KMS-11 (cell line): ENCODE measurements around the gene ECI1.
"Not testable (repeated sequence)": the region's sequence is repeated elsewhere in the genome, so short reads cannot be mapped to it uniquely, and the experiment has no call there.

Source experiments
- H2AFZ ChIP-seq: fragments of 200-600 bp; sonication (generic); 2 replicates; pipeline ENCODE4 v1.6.1; 2016; ENCODE audit warnings: antibody characterized with exemption, mixed run types, low read depth
- H3K27ac ChIP-seq: fragments of 200-600 bp; sonication (generic); 2 replicates; pipeline ENCODE4 v1.6.1; 2016; ENCODE audit warnings: mild to moderate bottlenecking, mixed run types
- H3K27me3 ChIP-seq: fragments of 200-600 bp; sonication (generic); 2 replicates; pipeline ENCODE4 v1.6.1; 2017; ENCODE audit warnings: mild to moderate bottlenecking, low read depth, mixed run types, moderate library complexity; ENCODE audit not compliant: insufficient read depth
- H3K36me3 ChIP-seq: fragments of 200-600 bp; sonication (generic); 2 replicates; pipeline ENCODE4 v1.6.1; 2017; ENCODE audit warnings: mild to moderate bottlenecking, mixed run types; ENCODE audit not compliant: insufficient read depth
- H3K4me1 ChIP-seq: fragments of 200-600 bp; sonication (generic); 2 replicates; pipeline ENCODE4 v1.6.1; 2016; ENCODE audit warnings: mild to moderate bottlenecking, low read depth, mixed run types; ENCODE audit not compliant: poor library complexity, severe bottlenecking
- H3K4me2 ChIP-seq: fragments of 200-600 bp; sonication (generic); 2 replicates; pipeline ENCODE4 v1.7.0; 2016; ENCODE audit warnings: mild to moderate bottlenecking, mixed run types
- H3K4me3 ChIP-seq: fragments of 200-600 bp; sonication (generic); IDR thresholded peaks from 2 replicates; pipeline ENCODE4 v1.6.1; 2017; ENCODE audit warnings: low read depth, low read length, mixed read lengths; ENCODE audit not compliant: insufficient read depth
- H3K79me2 ChIP-seq: fragments of 200-600 bp; sonication (generic); 2 replicates; pipeline ENCODE4 v1.6.1; 2016; ENCODE audit warnings: low read depth, mixed run types; ENCODE audit not compliant: insufficient read depth
- H3K9ac ChIP-seq: fragments of 200-600 bp; sonication (generic); 2 replicates; pipeline ENCODE4 v1.6.1; 2016; ENCODE audit warnings: mild to moderate bottlenecking, mixed run types
- H4K20me1 ChIP-seq: fragments of 200-600 bp; sonication (generic); 2 replicates; pipeline ENCODE4 v1.6.1; 2016; ENCODE audit warnings: mild to moderate bottlenecking, mixed run types; ENCODE audit not compliant: insufficient read depth
- TF ChIP-seq, protein P1 (sequence below): fragments of 200-600 bp; sonication (generic); conservative IDR thresholded peaks from 2 replicates; pipeline ENCODE4 v1.6.1; 2017; ENCODE audit warnings: low read depth, mild to moderate bottlenecking, antibody characterized with exemption, low read length, moderate library complexity, mixed read lengths

The ECI1 gene

DNA sequence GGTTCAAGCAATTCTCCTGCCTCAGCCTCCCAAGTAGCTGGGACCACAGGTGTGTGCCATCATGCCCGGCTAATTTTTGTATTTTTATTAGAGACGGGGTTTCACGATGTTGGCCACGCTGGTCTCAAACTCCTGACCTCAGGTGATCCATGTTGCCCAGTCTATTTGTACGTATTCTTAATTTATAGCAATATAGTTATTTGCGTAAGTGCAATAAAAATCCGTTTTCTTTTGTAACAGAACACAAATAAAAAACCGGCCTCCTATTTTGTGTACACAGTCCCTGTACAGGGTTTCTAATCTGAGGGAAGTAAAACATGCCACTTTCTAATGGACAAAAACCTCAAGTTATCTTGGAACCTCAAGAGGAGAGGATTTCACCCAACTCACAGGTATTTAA, 8.9 kb upstream of the ECI1 start:
- H2AFZ ChIP-seq, result no peak overlapping the region
- peaks cover 43% of the 10 kb centered on the region; the same call in 1 of the 2 replicates for H3K36me3 ChIP-seq
- H3K9ac ChIP-seq, result no peak overlapping the region
- peaks cover 21% of the 10 kb centered on the region for H4K20me1 ChIP-seq
- no peak overlapping the region for H3K4me3 ChIP-seq
- TF ChIP-seq, protein P1, sequence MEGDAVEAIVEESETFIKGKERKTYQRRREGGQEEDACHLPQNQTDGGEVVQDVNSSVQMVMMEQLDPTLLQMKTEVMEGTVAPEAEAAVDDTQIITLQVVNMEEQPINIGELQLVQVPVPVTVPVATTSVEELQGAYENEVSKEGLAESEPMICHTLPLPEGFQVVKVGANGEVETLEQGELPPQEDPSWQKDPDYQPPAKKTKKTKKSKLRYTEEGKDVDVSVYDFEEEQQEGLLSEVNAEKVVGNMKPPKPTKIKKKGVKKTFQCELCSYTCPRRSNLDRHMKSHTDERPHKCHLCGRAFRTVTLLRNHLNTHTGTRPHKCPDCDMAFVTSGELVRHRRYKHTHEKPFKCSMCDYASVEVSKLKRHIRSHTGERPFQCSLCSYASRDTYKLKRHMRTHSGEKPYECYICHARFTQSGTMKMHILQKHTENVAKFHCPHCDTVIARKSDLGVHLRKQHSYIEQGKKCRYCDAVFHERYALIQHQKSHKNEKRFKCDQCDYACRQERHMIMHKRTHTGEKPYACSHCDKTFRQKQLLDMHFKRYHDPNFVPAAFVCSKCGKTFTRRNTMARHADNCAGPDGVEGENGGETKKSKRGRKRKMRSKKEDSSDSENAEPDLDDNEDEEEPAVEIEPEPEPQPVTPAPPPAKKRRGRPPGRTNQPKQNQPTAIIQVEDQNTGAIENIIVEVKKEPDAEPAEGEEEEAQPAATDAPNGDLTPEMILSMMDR, result no peak
- peaks cover 70% of the 10 kb centered on the region for H3K79me2 ChIP-seq
- H3K27ac ChIP-seq, result no peak overlapping the region
- H3K27me3 ChIP-seq, result 0 out of 2 replicates have a peak, but pooled peaks cover 6% of the 10 kb centered on the region
- H3K4me2 ChIP-seq, result no peak overlapping the region
- H3K4me1 ChIP-seq, result peaks cover 6% of the 10 kb centered on the region

DNA sequence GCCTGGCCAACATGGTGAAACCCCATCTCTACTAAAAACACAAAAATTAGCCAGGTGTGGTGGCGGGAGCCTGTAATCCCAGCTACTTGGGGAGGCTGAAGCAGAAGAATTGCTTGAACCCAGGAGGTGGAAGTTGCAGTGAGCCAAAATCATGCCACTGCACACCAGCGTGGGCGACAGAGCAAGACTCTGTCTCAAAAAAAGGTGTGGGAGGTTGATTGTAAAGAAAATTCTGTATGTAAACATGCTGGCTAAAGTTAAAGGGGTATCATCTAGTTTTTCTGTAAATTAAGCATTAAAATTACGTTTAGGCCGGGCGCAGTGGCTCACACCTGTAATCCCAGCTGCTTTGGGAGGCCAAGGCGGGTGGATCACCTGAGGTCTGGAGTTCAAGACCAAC, 7.1 kb upstream of the ECI1 start:
- H3K4me2 ChIP-seq, H3K27me3 ChIP-seq, H3K27ac ChIP-seq, H3K4me3 ChIP-seq, H3K9ac ChIP-seq, H4K20me1 ChIP-seq, H3K4me1 ChIP-seq, H2AFZ ChIP-seq: not testable (repeated sequence)
- Histone ChIP-seq H3K36me3 (peaks cover 53% of the 10 kb centered on the region; the same call in 1 of the 2 replicates), H3K79me2 (peaks cover 53% of the 10 kb centered on the region)

DNA sequence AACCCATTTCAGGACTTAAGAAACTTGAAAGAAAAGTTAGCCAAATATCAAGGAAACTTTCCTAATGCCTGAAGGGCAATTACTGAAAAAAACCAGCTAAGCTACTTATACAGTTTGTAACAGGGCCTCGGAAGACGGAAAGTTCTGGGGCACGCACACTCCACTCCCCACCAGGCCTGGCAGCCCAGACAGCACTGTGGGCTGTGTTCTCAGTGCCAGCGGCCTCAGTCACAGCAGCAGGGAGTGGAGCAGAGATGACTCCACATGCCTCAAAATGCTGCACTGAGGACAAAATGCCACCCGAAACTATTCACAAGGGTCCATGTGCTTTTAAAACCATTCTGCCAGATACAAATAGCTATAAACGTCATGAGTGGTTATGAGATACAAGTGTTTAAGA, 6.3 kb upstream of the ECI1 start:
- Histone ChIP-seq H3K27me3 (0 out of 2 replicates have a peak, but pooled peaks cover 6% of the 10 kb centered on the region), H4K20me1 (no peaks in the 10 kb centered on the region), H3K4me3 (no peak overlapping the region), H2AFZ (no peak overlapping the region), H3K4me1 (peaks cover 3% of the 10 kb centered on the region), H3K27ac (no peak overlapping the region), H3K4me2 (no peak overlapping the region), H3K9ac (no peak overlapping the region), H3K36me3 (peaks cover 51% of the 10 kb centered on the region; the same call in 1 of the 2 replicates), H3K79me2 (peaks cover 45% of the 10 kb centered on the region; the same call in 1 of the 2 replicates)
- TF ChIP-seq, protein P1, result no peak

DNA sequence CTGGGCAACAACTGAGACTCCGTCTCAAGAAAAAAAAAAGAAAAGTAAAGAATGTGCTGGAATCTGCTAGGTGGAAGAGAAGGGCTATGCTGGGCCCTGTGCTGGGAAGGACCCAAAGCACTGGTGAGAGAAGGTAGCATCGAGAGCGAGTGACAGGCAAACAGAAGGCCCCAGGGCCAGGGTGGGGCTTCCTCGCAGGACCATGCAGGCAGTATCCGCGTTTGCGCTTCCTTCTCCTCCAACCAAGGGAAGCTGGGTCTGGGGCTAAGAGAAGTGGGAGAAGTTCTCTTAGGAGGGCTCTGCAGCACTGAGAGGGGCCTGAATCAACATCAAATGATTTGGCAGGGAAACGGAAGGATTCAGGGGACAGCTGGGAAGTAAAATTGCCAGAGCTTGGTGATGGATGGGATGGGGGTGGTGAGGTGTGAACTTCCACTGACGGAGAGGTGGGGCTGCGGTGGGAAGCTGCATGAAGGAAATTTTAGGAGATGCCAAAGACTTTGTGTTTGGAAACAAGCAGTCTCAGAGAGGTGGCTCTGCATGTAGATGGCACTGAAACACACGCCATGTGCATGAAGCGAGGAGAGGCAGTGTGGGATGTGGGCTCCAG, 5.2 kb upstream of the ECI1 start:
- peaks cover 14% of the 10 kb centered on the region for H3K4me1 ChIP-seq
- TF ChIP-seq, protein P1, result no peak
- H3K27ac ChIP-seq, result no peak overlapping the region
- no peak overlapping the region for H3K9ac ChIP-seq
- peaks cover 34% of the 10 kb centered on the region; the same call in 1 of the 2 replicates for H3K79me2 ChIP-seq
- no peak overlapping the region for H2AFZ ChIP-seq
- peaks cover 42% of the 10 kb centered on the region; the same call in 1 of the 2 replicates for H3K36me3 ChIP-seq
- no peaks in the 10 kb centered on the region for H3K27me3 ChIP-seq
- no peak overlapping the region for H3K4me3 ChIP-seq
- H3K4me2 ChIP-seq, result no peak overlapping the region
- no peaks in the 10 kb centered on the region for H4K20me1 ChIP-seq

DNA sequence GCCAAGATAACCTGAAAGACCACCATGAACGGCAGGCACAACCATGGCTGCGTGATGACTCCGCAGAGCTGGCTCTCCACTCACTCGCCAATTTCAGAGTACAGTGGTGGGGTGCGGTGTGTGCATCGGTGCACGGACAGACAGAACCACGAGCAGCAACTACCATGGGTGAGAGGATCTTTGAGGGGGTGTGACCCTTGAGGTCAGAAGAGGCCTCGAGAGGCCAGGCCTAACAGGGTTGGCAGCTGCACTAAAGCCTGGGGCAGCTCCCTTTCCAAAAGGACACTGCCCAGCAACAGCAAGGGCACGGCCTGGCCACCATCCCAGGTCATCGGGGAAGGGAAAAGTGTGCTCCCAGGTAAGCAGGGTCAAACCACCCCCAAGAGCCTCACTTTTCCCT, 1.9 kb upstream of the ECI1 start:
- peaks cover 32% of the 10 kb centered on the region; the same call in 1 of the 2 replicates for H3K36me3 ChIP-seq
- H3K4me2 ChIP-seq, result no peak overlapping the region
- no peaks in the 10 kb centered on the region for H3K27me3 ChIP-seq
- peaks cover 31% of the 10 kb centered on the region for H3K79me2 ChIP-seq
- no peak overlapping the region for H3K9ac ChIP-seq
- peaks cover 29% of the 10 kb centered on the region for H3K4me1 ChIP-seq
- H2AFZ ChIP-seq, result no peak overlapping the region
- H4K20me1 ChIP-seq, result no peaks in the 10 kb centered on the region
- peak overlapping the region; percentile 88; the same call in 1 of the 2 replicates for H3K27ac ChIP-seq
- TF ChIP-seq, protein P1, result no peak
- H3K4me3 ChIP-seq, result no peak overlapping the region
